Colonic mucosa (tissue), 4 donors: ENCODE measurements around the gene CDH18. TPM values are rescaled to one million over a fixed set of nuclear protein-coding genes. Genes with fewer than 3 reads are reported as not detected.

ENCODE experiments used
- DNase-seq: peaks from one replicate; pipeline ENCODE4 v3.0.0-alpha.2; 2020
- H3K27ac ChIP-seq: fragments of 200-600 bp; one replicate; pipeline ENCODE4 v1.8.0; 2021
- H3K27me3 ChIP-seq: fragments of 200-600 bp; one replicate; pipeline ENCODE4 v1.8.0; 2021
- H3K36me3 ChIP-seq: fragments of 200-600 bp; one replicate; pipeline ENCODE4 v1.8.0; 2021
- H3K4me1 ChIP-seq: fragments of 200-600 bp; one replicate; pipeline ENCODE4 v1.8.0; 2021; ENCODE audit warnings: mild to moderate bottlenecking
- H3K4me3 ChIP-seq: fragments of 200-600 bp; one replicate; pipeline ENCODE4 v1.8.0; 2021
- H3K9ac ChIP-seq, 2 donors: one replicate each; pipeline ENCODE4 v1.7.0; 2013; ENCODE audit warnings: control low read depth in 2 of 2, low read depth in 2 of 2, low read length in 2 of 2
- H3K9me3 ChIP-seq: fragments of 200-600 bp; one replicate; pipeline ENCODE4 v1.8.0; 2021
- CTCF ChIP-seq: fragments of 200-600 bp; IDR thresholded peaks from one replicate; pipeline ENCODE4 v1.8.0; 2022; ENCODE audit warnings: antibody characterized with exemption, mild to moderate bottlenecking
- intact Hi-C: fragments of 100-400 bp; cut with DNase I; formaldehyde crosslinking; loops from one replicate; pipeline ENCODE4 v1.14.1; 2022
- total RNA-seq, 2 donors: library from RNA; stranded (reverse); fragmentation: NEBNext Ultra II Directional in 1 of 2; extraction: Animal tissue kit (Norgen Biotek cat#: 25700) in 1 of 2; gene quantifications; one replicate each; pipeline ENCODE4 v1.2.1, GENCODE V29; 2021
- donor health status: healthy.
- donor health status: DM: no; HTN: no; CAD: no.
- donor health status: DM: no; HTN: no; CAD: no.

The CDH18 gene
- not detected for total RNA-seq

- TF ChIP-seq CTCF: no peak
- H3K36me3 ChIP-seq: no peaks in the 10 kb centered on the region
- H3K4me3 ChIP-seq: no peak within 1 kb of the TSS
- DNase-seq: no peak
- no peak within 1 kb of the TSS for H3K27ac ChIP-seq
- H3K4me1 ChIP-seq: no peaks in the 10 kb centered on the region
- no peaks in the 10 kb centered on the region for H3K27me3 ChIP-seq
- H3K9ac ChIP-seq: no peak within 1 kb of the TSS
- intact Hi-C loops: no loop called here
- no peaks in the 10 kb centered on the region for H3K9me3 ChIP-seq
Observed at GRCh38 chr5:19987612-19988361, at the start of gene CDH18. Gene CDH18 (minus strand): TSS chr5:19988200. CDS start chr5:19838986, 149,214 bp downstream.

GRCh38 chr5:20034717-20035116, 46.7 kb upstream of the CDH18 start:
- DNase-seq: no peak
- H3K27ac ChIP-seq: no peak overlapping the region

GRCh38 chr5:20033881-20034280, 45.9 kb upstream of the CDH18 start:
- H3K36me3 ChIP-seq: no peaks in the 10 kb centered on the region
- no peak for DNase-seq

More at GRCh38 chr5:20034717-20035116, 46.7 kb upstream of the CDH18 start:
- H3K9me3 ChIP-seq: no peaks in the 10 kb centered on the region
- intact Hi-C loops: no loop called here
- H3K4me3 ChIP-seq: no peak overlapping the region
- H3K4me1 ChIP-seq: no peaks in the 10 kb centered on the region
- TF ChIP-seq CTCF: no peak
- no peaks in the 10 kb centered on the region for H3K36me3 ChIP-seq
- H3K9ac ChIP-seq: no peak overlapping the region
- no peaks in the 10 kb centered on the region for H3K27me3 ChIP-seq

GRCh38 chr5:20032896-20033295, 44.9 kb upstream of the CDH18 start:
- intact Hi-C loops: no loop called here
- Histone ChIP-seq H3K27ac (no peak overlapping the region), H3K4me1 (no peaks in the 10 kb centered on the region), H3K27me3 (no peaks in the 10 kb centered on the region), H3K4me3 (no peak overlapping the region), H3K9me3 (no peaks in the 10 kb centered on the region), H3K9ac (no peak overlapping the region), H3K36me3 (no peaks in the 10 kb centered on the region)
- no peak for DNase-seq
- TF ChIP-seq CTCF: no peak

More at GRCh38 chr5:20033881-20034280, 45.9 kb upstream of the CDH18 start:
- TF ChIP-seq CTCF: no peak
- Histone ChIP-seq H3K27ac (no peak overlapping the region), H3K9me3 (no peaks in the 10 kb centered on the region), H3K9ac (no peak overlapping the region), H3K27me3 (no peaks in the 10 kb centered on the region), H3K4me3 (no peak overlapping the region), H3K4me1 (no peaks in the 10 kb centered on the region)
- intact Hi-C loops: no loop called here

- Histone ChIP-seq H3K27me3 (no peaks in the 10 kb centered on the region), H3K4me3 (no peak overlapping the region), H3K9ac (no peak overlapping the region), H3K9me3 (no peaks in the 10 kb centered on the region), H3K36me3 (no peaks in the 10 kb centered on the region), H3K4me1 (no peaks in the 10 kb centered on the region), H3K27ac (no peak overlapping the region)
- TF ChIP-seq CTCF: no peak
- intact Hi-C loops: no loop called here
- DNase-seq: no peak
Observed at GRCh38 chr5:20030125-20030524, 42.1 kb upstream of the CDH18 start.
